IPS-15b (cell line): ENCODE data around the gene CD177.
"Not testable (repeated sequence)": the region's sequence is repeated elsewhere in the genome, so short reads cannot be mapped to it uniquely, and the experiment has no call there.

Experiments
- H3K27me3 ChIP-seq: one replicate; pipeline ENCODE4 v1.6.1; 2013; ENCODE audit warnings: low read length; ENCODE audit not compliant: control insufficient read depth, insufficient read depth
- H3K36me3 ChIP-seq: one replicate; pipeline ENCODE4 v1.6.1; 2013; ENCODE audit warnings: low read length; ENCODE audit not compliant: control insufficient read depth, insufficient read depth
- H3K4me1 ChIP-seq: one replicate; pipeline ENCODE4 v1.6.1; 2013; ENCODE audit warnings: mild to moderate bottlenecking, low read length; ENCODE audit not compliant: control insufficient read depth, insufficient read depth
- H3K4me3 ChIP-seq: one replicate; pipeline ENCODE4 v1.5.1; 2013; ENCODE audit warnings: low read depth, low read length
- H3K9ac ChIP-seq: one replicate; pipeline ENCODE4 v1.6.1; 2013; ENCODE audit warnings: low read depth, mild to moderate bottlenecking, low read length
- H3K9me3 ChIP-seq: one replicate; pipeline ENCODE4 v1.6.1; 2013; ENCODE audit warnings: mild to moderate bottlenecking, low read length; ENCODE audit not compliant: control insufficient read depth, insufficient read depth

CD177 gene

DNA sequence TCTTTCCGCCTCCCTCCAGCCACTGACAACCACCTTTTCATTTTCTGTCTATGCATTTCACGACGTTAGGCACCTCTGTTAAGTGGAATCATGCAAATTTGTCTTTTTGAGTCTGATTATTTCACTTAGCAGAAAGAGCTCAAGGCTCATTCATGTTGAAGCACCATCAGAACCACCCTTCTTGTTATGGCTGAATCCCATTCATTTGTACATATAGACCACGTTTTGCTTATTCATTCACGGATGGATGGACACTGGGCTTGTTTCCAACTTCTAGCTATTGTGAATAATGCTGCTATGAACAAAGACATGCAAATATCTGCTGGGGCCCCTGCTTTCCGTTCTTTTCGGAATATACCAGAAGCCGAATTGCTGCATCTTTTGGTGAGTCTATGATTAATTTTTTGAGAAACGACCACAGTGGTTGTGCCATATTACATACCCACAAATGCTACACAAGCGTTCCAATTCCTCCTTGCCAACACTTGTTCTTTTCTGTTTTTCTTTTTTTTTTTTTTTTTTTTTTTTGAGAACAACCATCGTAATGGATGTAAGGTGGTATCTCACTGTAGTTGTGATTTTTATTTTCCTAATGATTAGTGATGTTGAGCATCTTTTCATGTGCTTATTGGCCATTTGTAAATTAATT is 37.5 kb downstream of the CD177 start:
- not testable (repeated sequence) for H3K36me3 ChIP-seq, H3K9me3 ChIP-seq, H3K4me1 ChIP-seq, H3K9ac ChIP-seq, H3K4me3 ChIP-seq, H3K27me3 ChIP-seq

DNA sequence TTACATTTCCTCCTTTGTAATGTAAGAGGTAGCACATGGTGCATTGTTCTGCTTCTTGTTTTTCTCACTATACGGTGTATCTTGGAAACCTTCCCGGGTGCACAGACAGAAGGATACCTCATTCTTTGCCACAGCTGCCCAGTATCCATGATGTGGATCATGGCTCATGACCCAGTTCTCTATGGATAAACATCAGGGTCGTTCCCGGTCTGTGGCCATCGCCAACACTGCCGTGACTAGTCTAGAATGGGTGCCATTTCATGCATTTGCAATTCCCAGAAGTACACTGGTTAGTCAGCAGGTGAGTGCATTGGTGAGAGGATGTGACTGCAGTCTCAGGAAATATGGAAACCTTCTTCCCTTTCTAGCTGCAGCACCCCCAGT is 38.1 kb downstream of the CD177 start:
- H3K4me1 ChIP-seq, H3K4me3 ChIP-seq, H3K36me3 ChIP-seq, H3K9me3 ChIP-seq, H3K9ac ChIP-seq, H3K27me3 ChIP-seq: not testable (repeated sequence)

DNA sequence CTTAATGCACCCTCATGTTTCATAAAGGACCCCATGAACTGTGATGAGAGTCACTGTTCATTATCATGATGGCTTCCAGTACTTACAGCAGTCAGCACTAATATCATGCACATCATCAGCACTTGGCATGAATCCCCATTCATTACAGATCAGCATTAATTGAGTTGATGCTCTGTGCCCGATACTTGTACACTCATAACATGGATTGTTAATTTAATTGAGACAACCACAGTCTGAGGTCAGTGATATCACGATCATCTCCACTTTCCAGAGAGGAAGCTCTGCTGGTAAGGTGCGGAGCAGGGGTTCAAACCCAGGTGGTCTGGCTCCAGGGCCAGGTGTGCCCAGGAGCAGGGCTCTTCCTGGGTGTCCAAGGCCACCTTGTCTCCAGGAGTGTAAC is 40.0 kb downstream of the CD177 start:
- H3K4me3 ChIP-seq, H3K27me3 ChIP-seq, H3K4me1 ChIP-seq, H3K9me3 ChIP-seq, H3K36me3 ChIP-seq, H3K9ac ChIP-seq: not testable (repeated sequence)

DNA sequence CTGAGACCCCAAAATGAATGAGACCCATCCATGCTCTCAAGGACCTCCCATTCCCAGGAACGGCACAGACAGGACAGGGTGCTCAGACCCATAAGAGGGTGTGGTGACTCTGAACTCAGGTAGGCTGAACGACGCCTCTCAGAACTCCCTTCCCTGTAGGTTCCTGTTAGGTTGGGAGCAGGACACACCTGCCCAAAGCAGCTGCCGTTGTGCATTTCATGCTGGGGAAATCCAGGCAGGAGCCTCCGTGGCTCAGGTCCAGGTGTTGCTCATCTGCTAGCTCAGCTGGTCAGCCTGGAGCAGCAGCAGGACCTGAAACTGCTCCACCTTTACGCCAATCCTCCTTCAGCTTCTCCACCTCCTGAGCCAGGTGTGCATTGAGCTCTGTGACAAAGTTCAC is 42.1 kb downstream of the CD177 start:
- Histone ChIP-seq H3K4me1 (no peaks in the 10 kb centered on the region), H3K9ac (no peak overlapping the region), H3K36me3 (no peaks in the 10 kb centered on the region), H3K27me3 (no peaks in the 10 kb centered on the region), H3K9me3 (no peaks in the 10 kb centered on the region), H3K4me3 (no peak overlapping the region)

DNA sequence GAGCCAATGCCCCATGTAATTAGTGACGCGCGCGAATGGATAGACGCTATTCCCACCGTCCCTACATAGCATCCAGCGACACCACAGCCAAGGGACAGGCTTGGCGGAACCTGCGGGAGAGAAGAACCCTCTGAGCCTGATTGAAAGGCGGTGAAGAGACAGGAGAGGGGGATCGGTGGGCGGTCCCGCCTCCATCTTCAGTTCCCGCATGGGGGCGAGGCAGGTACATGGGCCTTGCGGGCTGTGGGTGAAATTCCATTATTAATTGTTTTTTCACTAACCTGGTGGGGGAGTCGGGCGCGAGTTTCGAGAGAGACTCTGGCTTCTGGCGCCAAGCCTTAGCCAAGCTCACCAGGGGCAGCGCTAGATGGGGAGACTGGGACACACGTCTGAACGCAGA is 52.8 kb downstream of the CD177 start:
- Histone ChIP-seq H3K9me3 (no peaks in the 10 kb centered on the region), H3K4me3 (peak overlapping the region; percentile 13), H3K4me1 (peaks cover 2% of the 10 kb centered on the region), H3K9ac (no peak overlapping the region), H3K36me3 (no peaks in the 10 kb centered on the region), H3K27me3 (peaks cover 5% of the 10 kb centered on the region)

DNA sequence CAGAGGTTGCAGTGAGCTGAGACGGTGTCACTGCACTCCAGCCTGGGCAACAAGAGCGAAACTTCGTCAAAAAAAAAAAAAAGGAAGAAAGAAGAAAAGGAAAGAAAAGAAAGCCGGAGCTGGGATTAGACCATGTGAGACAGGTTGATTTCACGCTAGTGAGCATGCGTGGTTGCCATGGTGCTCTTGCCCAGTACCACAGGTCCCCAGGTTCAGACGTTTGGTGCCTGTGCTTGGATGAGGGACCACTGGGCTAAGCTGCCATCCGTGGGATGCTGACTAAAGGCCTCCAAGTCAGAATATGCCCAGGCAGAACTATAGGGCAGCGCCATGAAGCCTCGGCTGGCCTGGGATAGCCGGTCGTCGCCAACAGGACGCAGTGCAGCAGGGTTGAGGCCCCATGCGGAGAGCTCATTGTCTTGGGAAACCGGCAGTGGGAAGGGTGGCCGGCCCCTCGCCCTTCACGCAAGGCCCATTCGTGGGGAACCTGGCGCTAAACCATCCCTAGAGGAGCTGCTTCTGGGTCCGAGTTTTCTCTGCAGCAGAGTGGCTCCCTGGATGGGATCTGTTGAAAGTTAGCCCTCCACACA is 54.0 kb downstream of the CD177 start:
- Histone ChIP-seq H3K9me3 (no peaks in the 10 kb centered on the region), H3K9ac (no peak overlapping the region), H3K4me1 (peaks cover 2% of the 10 kb centered on the region), H3K36me3 (no peaks in the 10 kb centered on the region), H3K4me3 (no peak overlapping the region), H3K27me3 (peaks cover 5% of the 10 kb centered on the region)

DNA sequence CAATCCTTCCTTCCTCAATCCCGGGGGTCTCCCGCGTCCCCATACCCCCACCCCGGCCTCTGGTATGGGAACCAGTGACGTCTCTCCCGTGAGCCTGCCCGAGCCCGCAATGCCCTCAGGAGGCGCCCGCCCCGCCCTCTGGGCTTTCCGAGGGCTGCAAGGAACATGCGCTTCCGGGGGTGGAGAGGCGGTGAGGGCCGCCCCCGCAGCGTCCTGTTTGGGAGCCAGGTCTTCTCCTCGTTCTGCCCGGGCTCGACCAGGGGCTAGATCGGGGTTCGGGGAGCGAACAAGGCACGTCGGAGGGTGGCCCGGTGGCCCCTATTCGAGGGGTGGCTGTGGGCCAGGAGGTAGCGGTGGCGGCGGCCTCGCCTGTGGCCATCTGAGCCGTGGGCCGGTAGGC is 54.6 kb downstream of the CD177 start:
- no peaks in the 10 kb centered on the region for H3K36me3 ChIP-seq
- peaks cover 5% of the 10 kb centered on the region for H3K27me3 ChIP-seq
- peaks cover 2% of the 10 kb centered on the region for H3K4me1 ChIP-seq
- H3K9me3 ChIP-seq, result no peaks in the 10 kb centered on the region
- no peak overlapping the region for H3K4me3 ChIP-seq
- no peak overlapping the region for H3K9ac ChIP-seq

DNA sequence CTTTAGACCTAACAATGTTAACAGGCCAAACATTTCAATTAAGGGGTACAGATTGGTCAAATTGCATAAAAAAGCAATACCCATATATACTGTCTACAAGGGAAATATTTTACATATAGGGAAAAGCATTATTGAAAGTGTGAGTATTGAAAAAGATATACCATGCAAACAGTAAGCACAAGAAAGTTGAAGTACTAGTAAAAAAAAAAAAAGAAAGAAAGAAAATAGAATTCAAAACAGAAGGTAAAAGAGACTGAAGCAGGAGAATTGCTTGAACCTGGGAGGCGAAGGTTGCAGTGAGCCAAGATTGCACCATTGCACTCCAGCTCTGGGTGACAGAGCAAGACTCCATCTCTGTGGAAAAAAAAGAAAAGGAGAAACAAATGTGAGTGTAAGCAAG is 55.9 kb downstream of the CD177 start:
- no peak overlapping the region for H3K4me3 ChIP-seq
- no peaks in the 10 kb centered on the region for H3K9me3 ChIP-seq
- H3K36me3 ChIP-seq, result no peaks in the 10 kb centered on the region
- peaks cover 5% of the 10 kb centered on the region for H3K27me3 ChIP-seq
- H3K9ac ChIP-seq, result no peak overlapping the region
- peaks cover 2% of the 10 kb centered on the region for H3K4me1 ChIP-seq

DNA sequence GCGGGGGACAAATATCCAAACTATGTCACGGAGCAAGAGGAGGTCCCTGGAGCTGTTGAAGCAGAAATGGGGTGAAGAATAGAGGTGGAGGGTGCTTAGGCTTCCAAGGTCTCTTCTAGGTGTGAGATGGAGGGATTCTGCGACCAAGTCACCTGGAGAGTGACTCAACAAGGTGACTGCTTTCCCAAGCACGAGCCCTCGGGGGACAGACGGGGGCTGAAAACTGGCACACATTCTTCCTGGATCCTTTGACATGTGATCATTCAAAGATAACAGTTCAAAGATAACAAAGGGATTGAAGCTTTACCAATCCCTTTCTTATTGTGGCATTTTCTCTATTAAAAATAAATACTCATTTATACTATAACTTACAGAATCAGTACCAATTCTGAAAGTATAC is 59.0 kb downstream of the CD177 start:
- Histone ChIP-seq H3K27me3 (peaks cover 1% of the 10 kb centered on the region), H3K9ac (no peak overlapping the region), H3K4me1 (peaks cover 1% of the 10 kb centered on the region), H3K9me3 (no peaks in the 10 kb centered on the region), H3K4me3 (no peak overlapping the region), H3K36me3 (no peaks in the 10 kb centered on the region)
